Superior temporal gyrus (tissue), 1 donor: ENCODE results near the gene FGF23.
"Not testable (repeated sequence)": the region's sequence is repeated elsewhere in the genome, so short reads cannot be mapped to it uniquely, and the experiment has no call there.

ENCODE experiments used
- DNase-seq: peaks from one replicate; pipeline ENCODE4 v3.0.0-alpha.2; 2016; ENCODE audit errors: extremely low spot score

The FGF23 gene

GRCh38 chr12:4379405-4379804 lies at the start of gene FGF23:
Gene FGF23, minus strand, starts transcription at chr12:4379712. Its CDS starts 130 bp downstream, at chr12:4379582.
- DNase-seq, result no peak

GRCh38 chr12:4424422-4424821 lies 44.9 kb upstream of the FGF23 start:
- no peak for DNase-seq

GRCh38 chr12:4423528-4424195 lies 44.1 kb upstream of the FGF23 start:
- no peak for DNase-seq

GRCh38 chr12:4422985-4423384 lies 43.5 kb upstream of the FGF23 start:
- DNase-seq, result no peak

- DNase-seq, result peak; percentile 79
These were observed 42.1 kb upstream of the FGF23 start for GRCh38 chr12:4421590-4422031.

GRCh38 chr12:4420138-4420670 lies 40.7 kb upstream of the FGF23 start:
- no peak for DNase-seq

GRCh38 chr12:4418913-4419312 lies 39.4 kb upstream of the FGF23 start:
- no peak for DNase-seq

GRCh38 chr12:4417936-4418335 lies 38.4 kb upstream of the FGF23 start:
- DNase-seq, result no peak

GRCh38 chr12:4417455-4417854 lies 37.9 kb upstream of the FGF23 start:
- DNase-seq, result no peak

- no peak for DNase-seq
These were observed 36.8 kb upstream of the FGF23 start for GRCh38 chr12:4416276-4416675.

GRCh38 chr12:4412465-4412864 lies 33.0 kb upstream of the FGF23 start:
- DNase-seq, result no peak

- no peak for DNase-seq
These were observed 32.5 kb upstream of the FGF23 start for GRCh38 chr12:4412056-4412455.

- DNase-seq, result no peak
These were observed 27.6 kb upstream of the FGF23 start for GRCh38 chr12:4407136-4407535.

- not testable (repeated sequence) for DNase-seq
These were observed 25.5 kb upstream of the FGF23 start for GRCh38 chr12:4404877-4405637.

GRCh38 chr12:4402996-4403395 lies 23.5 kb upstream of the FGF23 start:
- no peak for DNase-seq

- no peak for DNase-seq
These were observed 21.6 kb upstream of the FGF23 start for GRCh38 chr12:4401117-4401516.

GRCh38 chr12:4395818-4396217 lies 16.3 kb upstream of the FGF23 start:
- DNase-seq, result no peak

GRCh38 chr12:4393211-4393610 lies 13.7 kb upstream of the FGF23 start:
- DNase-seq, result no peak

- no peak for DNase-seq
These were observed 12.8 kb upstream of the FGF23 start for GRCh38 chr12:4392223-4392742.

- DNase-seq, result no peak
These were observed 9.2 kb upstream of the FGF23 start for GRCh38 chr12:4388662-4389061.

GRCh38 chr12:4388032-4388431 lies 8.5 kb upstream of the FGF23 start:
- no peak for DNase-seq

GRCh38 chr12:4387607-4388006 lies 8.1 kb upstream of the FGF23 start:
- no peak for DNase-seq

- DNase-seq, result no peak
These were observed 7.3 kb upstream of the FGF23 start for GRCh38 chr12:4386801-4387200.
